ENCODE measurements around the gene MTM1. TPM values are rescaled to one million over a fixed set of nuclear protein-coding genes. Genes with fewer than 3 reads are reported as not detected.

Gene MTM1
- total and polyA plus RNA-seq, 2 experiments from 2014 or later = 3.2 to 8.7 TPM

- Mint-ChIP-seq H3K27me3 (ENCODE audit: insufficient read depth, low read depth, poor library complexity) (no peaks in the 10 kb centered on the region), H3K27ac (no peak overlapping the region), H3K9me3 (no peaks in the 10 kb centered on the region), H3K36me3 (ENCODE audit: low read depth) (peaks cover 7% of the 10 kb centered on the region; the same call in 2 of the 3 replicates), H3K4me3 (no peak overlapping the region), H3K4me1 (peaks cover 4% of the 10 kb centered on the region; the same call in 2 of the 3 replicates)
- no peaks in the 10 kb centered on the region for H4K20me1 ChIP-seq (replicated peaks; ENCODE audit: insufficient read depth)
- TF ChIP-seq ZNF462 (CRISPR knock-in tag; IDR thresholded peaks at IDR 0.05) (no peak), ETS1 (IDR thresholded peaks at IDR 0.05) (no peak), EZH2 (IDR thresholded peaks at IDR 0.05; ENCODE audit: low read depth, unreplicated experiment) (no peak), CTCF (conservative IDR thresholded peaks at IDR 0.05; ENCODE audit: low read depth in 2 of 2) (no peak), NANOG (IDR thresholded peaks at IDR 0.05; ENCODE audit: borderline replicate concordance) (no peak), JUNB (IDR thresholded peaks at IDR 0.05; ENCODE audit: unreplicated experiment) (no peak), STAT1 (IDR thresholded peaks at IDR 0.05; ENCODE audit: unreplicated experiment) (no peak), POLR2AphosphoS5 (IDR thresholded peaks at IDR 0.05; ENCODE audit: low read depth) (no peak), REST (IDR thresholded peaks at IDR 0.05; ENCODE audit: unreplicated experiment) (no peak), ZNF114 (CRISPR knock-in tag; IDR thresholded peaks at IDR 0.05) (no peak), CREB1 (CRISPR knock-in tag; IDR thresholded peaks at IDR 0.05; ENCODE audit: low read depth) (no peak), EZH2phosphoT487 (IDR thresholded peaks at IDR 0.05; ENCODE audit: unreplicated experiment) (no peak)
- H3K79me2 ChIP-seq (replicated peaks; ENCODE audit: insufficient read depth) = no peaks in the 10 kb centered on the region
- no peaks in the 10 kb centered on the region for H3F3A ChIP-seq (replicated peaks; ENCODE audit: low read depth)
- H3K9me2 ChIP-seq (ENCODE audit: insufficient read depth) = no peaks in the 10 kb centered on the region
- no peak for DNase-seq (ENCODE audit: low spot score)
- no peak overlapping the region for H3K4me3 ChIP-seq
- ATAC-seq = no peak
- H3K4me1 ChIP-seq (ENCODE audit: insufficient read depth) = no peaks in the 10 kb centered on the region
- no peak overlapping the region for H2AFZ ChIP-seq
- H3K4me2 ChIP-seq = no peak overlapping the region
- no peaks in the 10 kb centered on the region for H3K27me3 ChIP-seq (ENCODE audit: insufficient read depth)
- no peaks in the 10 kb centered on the region for H3K36me3 ChIP-seq (ENCODE audit: insufficient read depth)
- no peak overlapping the region for H3K27ac ChIP-seq (ENCODE audit: low read depth)
These were observed 83.5 kb downstream of the MTM1 start for GRCh38 chrX:150651906-150652305.
